AG09319 (cell line): ENCODE data around the gene C17orf113.

Experiments
- DNase-seq: peaks from one replicate; pipeline ENCODE4 v3.0.0-alpha.2; 2010; ENCODE audit warnings: low read depth; ENCODE audit errors: extremely low read depth
- CTCF ChIP-seq: IDR thresholded peaks from 2 replicates; pipeline ENCODE4 v1.5.1; 2011; ENCODE audit warnings: low read depth, mild to moderate bottlenecking, inconsistent platforms, low read length, moderate library complexity

Gene C17orf113

GRCh38 chr17:42051013-42051400 lies 606 bp upstream of the C17orf113 start:
- no peak for DNase-seq
- no peak for TF ChIP-seq CTCF

GRCh38 chr17:42049834-42050392 lies 488 bp downstream of the C17orf113 start:
- no peak for DNase-seq
- TF ChIP-seq CTCF, result no peak; the same call in 1 of the 2 replicates

GRCh38 chr17:42047343-42047742 lies 3.1 kb downstream of the C17orf113 start:
- no peak for TF ChIP-seq CTCF
- DNase-seq, result no peak

- TF ChIP-seq CTCF, result no peak
- DNase-seq, result no peak
These were observed 4.7 kb downstream of the C17orf113 start for GRCh38 chr17:42045719-42046118.

GRCh38 chr17:42042598-42043319 lies 7.6 kb downstream of the C17orf113 start:
- TF ChIP-seq CTCF, result no peak
- no peak for DNase-seq

- TF ChIP-seq CTCF, result no peak
- no peak for DNase-seq
These were observed 8.8 kb downstream of the C17orf113 start for GRCh38 chr17:42041619-42042018.

- no peak for TF ChIP-seq CTCF
- DNase-seq, result no peak
These were observed 9.6 kb downstream of the C17orf113 start for GRCh38 chr17:42040818-42041217.
